Measurements from ENCODE around the gene TUFM. TPM values are rescaled to one million over a fixed set of nuclear protein-coding genes. Genes with fewer than 3 reads are reported as not detected.

TUFM gene
- total and polyA plus RNA-seq, 8 donors, result 71.9 to 181 (median 96.2) TPM

GRCh38 chr16:28875134-28876018 lies 29.2 kb upstream of the TUFM start:
- DNase-seq, result no peak
- Histone ChIP-seq H3K4me3 (no peak overlapping the region), H3K27ac (no peak overlapping the region), H3K9me3 (no peaks in the 10 kb centered on the region), H3K36me3 (peaks cover 0 to 4% (median 0%) of the 10 kb centered on the region in 3 donors), H3K27me3 (no peaks in the 10 kb centered on the region), H3K4me1 (peaks cover 0 to 8% (median 0%) of the 10 kb centered on the region in 3 donors)
- WGBS, 2 donors, result 63 to 66% methylated on average over 10 to 13 of the region's 13 CpGs
- TF ChIP-seq CTCF (IDR thresholded peaks at IDR 0.05), result no peak
- ATAC-seq, result no peak
- intact Hi-C loops (cut with DNase I), result no loop called here
- FAIRE-seq, result no peak

GRCh38 chr16:28874406-28874805 lies 28.3 kb upstream of the TUFM start:
- Histone ChIP-seq H3K4me1 (peaks cover 0 to 3% (median 0%) of the 10 kb centered on the region in 3 donors), H3K27me3 (no peaks in the 10 kb centered on the region), H3K4me3 (no peak overlapping the region), H3K36me3 (peaks cover 0 to 12% (median 4%) of the 10 kb centered on the region in 3 donors), H3K27ac (no peak overlapping the region), H3K9me3 (no peaks in the 10 kb centered on the region)
- FAIRE-seq (no peak), DNase-seq (no peak), ATAC-seq (no peak)
- 94 to 98% methylated on average over 6 of the region's 6 CpGs for WGBS, 2 donors
- TF ChIP-seq CTCF (IDR thresholded peaks at IDR 0.05), result no peak
- intact Hi-C loops (cut with DNase I), result no loop called here

GRCh38 chr16:28873543-28874201 lies 27.5 kb upstream of the TUFM start:
- ATAC-seq (peak; percentile 55 to 79 (median 60)), FAIRE-seq (no peak), DNase-seq (peak in 1 of 6 donors; percentile 70)
- Histone ChIP-seq H3K4me1 (no peaks in the 10 kb centered on the region), H3K4me3 (no peak overlapping the region), H3K9me3 (no peaks in the 10 kb centered on the region), H3K27ac (no peak overlapping the region), H3K27me3 (no peaks in the 10 kb centered on the region), H3K36me3 (peaks cover 0 to 19% (median 11%) of the 10 kb centered on the region in 3 donors)
- TF ChIP-seq CTCF (IDR thresholded peaks at IDR 0.05), result peak; percentile 41 to 56 (median 48)
- 82 to 84% methylated on average over 18 of the region's 18 CpGs for WGBS, 2 donors
- intact Hi-C loops (cut with DNase I), result no loop called here

GRCh38 chr16:28872952-28873351 lies 26.8 kb upstream of the TUFM start:
- peaks cover 0 to 26% (median 11%) of the 10 kb centered on the region in 3 donors for H3K36me3 ChIP-seq
- H3K27me3 ChIP-seq, result no peaks in the 10 kb centered on the region
- no peak for DNase-seq
- 84 to 88% methylated on average over 11 to 15 of the region's 15 CpGs for WGBS, 2 donors
- no peak for ATAC-seq
- TF ChIP-seq CTCF (IDR thresholded peaks at IDR 0.05), result no peak
- H3K4me1 ChIP-seq, result no peaks in the 10 kb centered on the region
- no peaks in the 10 kb centered on the region for H3K9me3 ChIP-seq
- FAIRE-seq, result no peak
- H3K4me3 ChIP-seq, result no peak overlapping the region
- no peak overlapping the region for H3K27ac ChIP-seq
- intact Hi-C loops (cut with DNase I), result no loop called here
